Stimulated activated CD8-positive, alpha-beta memory T cell treated with anti-CD3 and anti-CD28 coated beads, Interleukin-7, amount 100 ng/mL, for 4 hours (primary cell): ENCODE measurements around the gene CHSY3.

Source experiments
- DNase-seq, 2 donors: peaks; one replicate each; pipeline ENCODE4 v3.0.0-alpha.2; 2020; ENCODE audit warnings: low read depth in 2 of 2

Gene CHSY3

GRCh38 chr5:130092991-130093390 is 188.7 kb downstream of the CHSY3 start:
- DNase-seq, result no peak

GRCh38 chr5:130096483-130096882 is 192.2 kb downstream of the CHSY3 start:
- no peak for DNase-seq

- no peak for DNase-seq
Measured at GRCh38 chr5:130099008-130099407, 194.7 kb downstream of the CHSY3 start.

- DNase-seq, result no peak
Measured at GRCh38 chr5:130102375-130102774, 198.1 kb downstream of the CHSY3 start.

- DNase-seq, result no peak
Measured at GRCh38 chr5:130102960-130103359, 198.7 kb downstream of the CHSY3 start.

GRCh38 chr5:130104895-130105688 is 200.8 kb downstream of the CHSY3 start:
- no peak for DNase-seq

GRCh38 chr5:130106480-130106879 is 202.2 kb downstream of the CHSY3 start:
- no peak for DNase-seq

GRCh38 chr5:130109152-130109551 is 204.9 kb downstream of the CHSY3 start:
- no peak for DNase-seq

GRCh38 chr5:130110328-130110727 is 206.1 kb downstream of the CHSY3 start:
- DNase-seq, result no peak

- DNase-seq, result no peak
Measured at GRCh38 chr5:130111746-130112145, 207.5 kb downstream of the CHSY3 start.

- no peak for DNase-seq
Measured at GRCh38 chr5:130112246-130112645, 208.0 kb downstream of the CHSY3 start.

GRCh38 chr5:130115686-130116085 is 211.4 kb downstream of the CHSY3 start:
- DNase-seq, result no peak

- DNase-seq, result no peak
Measured at GRCh38 chr5:130116462-130116861, 212.2 kb downstream of the CHSY3 start.

GRCh38 chr5:130116972-130117371 is 212.7 kb downstream of the CHSY3 start:
- no peak for DNase-seq

- DNase-seq, result no peak
Measured at GRCh38 chr5:130126746-130127145, 222.5 kb downstream of the CHSY3 start.

- DNase-seq, result no peak
Measured at GRCh38 chr5:130135506-130135905, 231.2 kb downstream of the CHSY3 start.

- no peak for DNase-seq
Measured at GRCh38 chr5:130136300-130136699, 232.0 kb downstream of the CHSY3 start.

GRCh38 chr5:130137681-130138080 is 233.4 kb downstream of the CHSY3 start:
- no peak for DNase-seq

GRCh38 chr5:130138406-130139045 is 234.3 kb downstream of the CHSY3 start:
- DNase-seq, result no peak

GRCh38 chr5:130141659-130142320 is 237.5 kb downstream of the CHSY3 start:
- DNase-seq, result no peak

- no peak for DNase-seq
Measured at GRCh38 chr5:130151239-130151638, 247.0 kb downstream of the CHSY3 start.

GRCh38 chr5:130155345-130156011 is 251.2 kb downstream of the CHSY3 start:
- DNase-seq, result no peak
